Endothelial cell of umbilical vein (primary cell): ENCODE data around the gene PIP4K2B. TPM values are rescaled to one million over a fixed set of nuclear protein-coding genes. Genes with fewer than 3 reads are reported as not detected.
A peak's percentile ranks its signal among the peaks of the same experiment; 100 is the strongest.
"Not testable (repeated sequence)": the region's sequence is repeated elsewhere in the genome, so short reads cannot be mapped to it uniquely, and the experiment has no call there.

Source experiments
- BruUV-seq: library from RNA; stranded (reverse); fragments of 400-500 nt; replicated peaks from 2 replicates; lab custom pipeline; 2021; lab: Mats Ljungman, UMichigan
- CTCF ChIA-PET: fragments of 300-600, 350-600 bp; sonication (Branson Sonifier 250); formaldehyde crosslinking; loops from one replicate; lab custom pipeline; 2021; ENCODE audit warnings: antibody characterized with exemption, inconsistent platforms; lab: Charles Lee
- POLR2A ChIA-PET: fragments of 300-600, 350-600 bp; sonication (Branson Sonifier 250); formaldehyde crosslinking; loops from one replicate; lab custom pipeline; 2021; ENCODE audit warnings: antibody characterized with exemption, inconsistent platforms; lab: Charles Lee
- DNase-seq: peaks from one replicate; pipeline ENCODE4 v3.0.0-alpha.2; 2011; ENCODE audit warnings: low read depth, low spot score
- FAIRE-seq: peaks from 2 replicates; lab custom pipeline; 2011; peaks lifted over from hg19 to GRCh38; lab: Jason Lieb, UNC
- H2AFZ ChIP-seq: 2 replicates; pipeline ENCODE4 v1.6.0; 2012; ENCODE audit warnings: low read depth, low read length, control low read depth, inconsistent platforms
- H3K27ac ChIP-seq: 2 replicates; pipeline ENCODE4 v1.5.1; 2011; ENCODE audit warnings: low read depth, mild to moderate bottlenecking, control low read depth, low read length, moderate library complexity; ENCODE audit not compliant: insufficient read depth
- H3K27me3 ChIP-seq, 2 experiments: 2 replicates each; pipeline versions ENCODE4 v1.6.0 to v1.6.1; 2011; ENCODE audit warnings: low read length in 2 of 2, mixed read lengths in 1 of 2; ENCODE audit not compliant: control insufficient read depth in 2 of 2, insufficient read depth in 2 of 2
- H3K36me3 ChIP-seq, 2 experiments: 2 replicates in 1 of 2; 3 replicates in 1 of 2; pipeline ENCODE4 v1.5.1; 2011; ENCODE audit warnings: low read length in 2 of 2, mild to moderate bottlenecking in 1 of 2, moderate library complexity in 1 of 2; ENCODE audit not compliant: control insufficient read depth in 2 of 2, insufficient read depth in 2 of 2; ENCODE audit errors: extremely low read depth in 1 of 2
- H3K4me1 ChIP-seq: 3 replicates; pipeline ENCODE4 v1.5.1; 2011; ENCODE audit warnings: mild to moderate bottlenecking, low read length; ENCODE audit not compliant: control insufficient read depth, insufficient read depth; ENCODE audit errors: extremely low read depth
- H3K4me2 ChIP-seq: 2 replicates; pipeline ENCODE4 v1.6.1; 2011; ENCODE audit warnings: low read length, control low read depth, mixed read lengths; ENCODE audit not compliant: insufficient read depth
- H3K4me3 ChIP-seq, 3 experiments: fragments of 200-600 bp in 1 of 3; sonication (generic), shearing (Covaris generic) in 1 of 3; replicated peaks in 1 of 3; 2 replicates each; pipeline ENCODE4 v1.5.1; 2011 to 2016; ENCODE audit warnings: control low read depth in 3 of 3, low read length in 3 of 3, mild to moderate bottlenecking in 2 of 3, inconsistent platforms in 1 of 3, low read depth in 1 of 3, moderate library complexity in 1 of 3; ENCODE audit not compliant: insufficient read depth in 1 of 3
- H3K79me2 ChIP-seq: 2 replicates; pipeline ENCODE4 v1.6.0; 2012; ENCODE audit warnings: low read length, inconsistent platforms; ENCODE audit not compliant: control insufficient read depth, insufficient read depth
- H3K9ac ChIP-seq: replicated peaks from 2 replicates; pipeline ENCODE3; 2011; ENCODE audit warnings: low read length, control low read depth; ENCODE audit not compliant: insufficient read depth; ENCODE audit errors: extremely low read depth
- H3K9me1 ChIP-seq: replicated peaks from 3 replicates; pipeline ENCODE4 v1.6.0; 2011; ENCODE audit warnings: mild to moderate bottlenecking, low read length; ENCODE audit not compliant: control insufficient read depth, insufficient read depth; ENCODE audit errors: extremely low read depth
- H3K9me3 ChIP-seq: replicated peaks from 2 replicates; pipeline ENCODE4 v1.5.1; 2012; ENCODE audit warnings: low read length, inconsistent platforms; ENCODE audit not compliant: control insufficient read depth, insufficient read depth
- H4K20me1 ChIP-seq: replicated peaks from 2 replicates; pipeline ENCODE3; 2011; ENCODE audit warnings: mild to moderate bottlenecking, low read length; ENCODE audit not compliant: control insufficient read depth, insufficient read depth; ENCODE audit errors: extremely low read depth
- CTCF ChIP-seq, 2 donors: IDR thresholded peaks; 1 replicate in 1 of 2; 2 replicates in 1 of 2; pipeline ENCODE4 v1.5.1; 2011; ENCODE audit warnings: low read length in 2 of 2, mild to moderate bottlenecking in 2 of 2, moderate library complexity in 2 of 2, control low read depth in 1 of 2, inconsistent platforms in 1 of 2, low read depth in 1 of 2; ENCODE audit not compliant: insufficient read depth in 1 of 2; ENCODE audit errors: extremely low read depth in 1 of 2
- MAX ChIP-seq: IDR thresholded peaks from 2 replicates; pipeline ENCODE4 v1.6.1; 2011; ENCODE audit not compliant: insufficient read depth, insufficient read length
- POLR2A ChIP-seq: IDR thresholded peaks from 2 replicates; pipeline ENCODE4 v1.6.1; 2012; ENCODE audit warnings: low read depth, mild to moderate bottlenecking, control low read depth, low read length
- POLR2AphosphoS5 ChIP-seq: IDR thresholded peaks from 2 replicates; pipeline ENCODE4 v1.6.1; 2012; ENCODE audit warnings: low read depth, mild to moderate bottlenecking, control low read depth, low read length, moderate library complexity; ENCODE audit not compliant: insufficient read depth
- dilution Hi-C: fragments of 300-500 bp; cut with MboI; formaldehyde crosslinking; loops from one replicate; pipeline ENCODE4 v1.15.0; 2019; ENCODE audit warnings: low sequenced_read_pairs; ENCODE audit not compliant: extremely low pct_ligation_motif_present
- intact Hi-C: fragments of 100-400 bp; cut with micrococcal nuclease; formaldehyde crosslinking; loops from one replicate; pipeline ENCODE4 v1.10.0; 2022
- polyA plus RNA-seq, 4 experiments: library from polyadenylated mRNA; depleted of rRNA in 3 of 4; stranded (reverse) in 3 of 4; unstranded in 1 of 4; fragments of >200 nt; gene quantifications; 2 replicates each; pipeline versions ENCODE4 v1.2.1 to v1.2.3, GENCODE V29; 2011 to 2012; ENCODE audit warnings: missing spikeins in 1 of 4
- total RNA-seq: library from RNA; stranded (reverse); gene quantifications from 2 replicates; pipeline ENCODE4 v1.2.3, GENCODE V29; 2021

PIP4K2B gene
- total and polyA plus RNA-seq, 2 donors (not counting 3 experiments of a cell fraction or from before 2014, with no cell fraction given): 23.1 to 48.8 TPM

- H3K27ac ChIP-seq: peak overlapping the region; percentile 54
- peaks cover 24% of the 10 kb centered on the region for H3K79me2 ChIP-seq
- POLR2A ChIA-PET, dilution Hi-C loops, BruUV-seq, H3K27me3 ChIP-seq, H3K4me3 ChIP-seq, H3K9ac ChIP-seq, H3K9me3 ChIP-seq, H2AFZ ChIP-seq, FAIRE-seq, H4K20me1 ChIP-seq, H3K9me1 ChIP-seq: not testable (repeated sequence)
- peak; percentile 64 for DNase-seq
- peak overlapping the region; percentile 73 for H3K4me2 ChIP-seq
- CTCF ChIA-PET: interaction anchor here (0.9 to 1.8 kb wide), 4 partner anchors 17 to 361 kb away, joined by 3 to 7 read pairs (median 3); partner anchors contain the start of gene PLXDC1
- peak; percentile 26 for TF ChIP-seq POLR2A
- TF ChIP-seq POLR2AphosphoS5: peak; percentile 21
- H3K36me3 ChIP-seq: peaks cover 7 to 16% of the 10 kb centered on the region in 2 experiments
- intact Hi-C loops: loop anchor here (1.0 to 2.0 kb wide), 3 partner anchors 9 to 63 kb away; partner anchors contain the start of genes PIP4K2B, PSMB3 and RPL23
- H3K4me1 ChIP-seq: peaks cover 22% of the 10 kb centered on the region
These were observed 9.1 kb downstream of the PIP4K2B start for GRCh38 chr17:38790148-38790707.

GRCh38 chr17:38789185-38789584 lies 10.2 kb downstream of the PIP4K2B start:
- no peaks in the 10 kb centered on the region for H3K27me3 ChIP-seq
- POLR2A ChIA-PET: no interaction called here
- no TSS peak for BruUV-seq
- no peak overlapping the region for H3K4me2 ChIP-seq
- peaks cover 22% of the 10 kb centered on the region for H3K4me1 ChIP-seq
- no peaks in the 10 kb centered on the region for H3K9me1 ChIP-seq
- TF ChIP-seq CTCF (IDR thresholded peaks at IDR 0.05; ENCODE audit: extremely low read depth in 1 of 2, insufficient read depth in 1 of 2, low read depth in 1 of 2, low read length in 2 of 2) (no peak), MAX (no peak)
- CTCF ChIA-PET: interaction anchor here (1.1 to 1.8 kb wide), 2 partner anchors 18 to 112 kb away, joined by 3 to 7 read pairs; no protein-coding TSS in a partner anchor
- H3K27ac ChIP-seq: no peak overlapping the region
- intact Hi-C loops (no loop called here), dilution Hi-C loops (no loop called here)
- FAIRE-seq (no peak), DNase-seq (no peak)
- no peaks in the 10 kb centered on the region for H3K9me3 ChIP-seq
- peaks cover 23% of the 10 kb centered on the region for H3K79me2 ChIP-seq
- no peak overlapping the region for H2AFZ ChIP-seq
- peaks cover 7 to 20% of the 10 kb centered on the region in 2 experiments for H3K36me3 ChIP-seq
- H4K20me1 ChIP-seq: no peaks in the 10 kb centered on the region
- H3K4me3 ChIP-seq: no peak overlapping the region
- no peak overlapping the region for H3K9ac ChIP-seq

- CTCF ChIA-PET: interaction anchor here (1.1 kb wide), 1 partner anchor 21 kb away, joined by 3 read pairs; no protein-coding TSS in a partner anchor
These were observed 11.4 kb downstream of the PIP4K2B start for GRCh38 chr17:38787999-38788398.

More at GRCh38 chr17:38787999-38788398, 11.4 kb downstream of the PIP4K2B start:
- H3K4me2 ChIP-seq, H3K9me3 ChIP-seq, H3K4me3 ChIP-seq, DNase-seq, POLR2A ChIA-PET, BruUV-seq, H3K27ac ChIP-seq, H2AFZ ChIP-seq, dilution Hi-C loops, H3K27me3 ChIP-seq, FAIRE-seq, H3K9ac ChIP-seq, H4K20me1 ChIP-seq, intact Hi-C loops, H3K9me1 ChIP-seq: not testable (repeated sequence)
- peaks cover 10 to 28% of the 10 kb centered on the region in 2 experiments for H3K36me3 ChIP-seq
- peaks cover 15% of the 10 kb centered on the region for H3K79me2 ChIP-seq
- peaks cover 22% of the 10 kb centered on the region for H3K4me1 ChIP-seq
